Liver (tissue), 9 donors: ENCODE data around the gene KCNC4. TPM values are rescaled to one million over a fixed set of nuclear protein-coding genes. Genes with fewer than 3 reads are reported as not detected.

ENCODE experiments used
- DNase-seq: peaks from one replicate; pipeline ENCODE4 v3.0.0-alpha.2; 2017; ENCODE audit warnings: low spot score
- H3K27ac ChIP-seq, 2 donors: one replicate each; pipeline ENCODE4 v1.7.0; 2013; ENCODE audit warnings: inconsistent platforms in 2 of 2, low read length in 2 of 2, control low read depth in 1 of 2, low read depth in 1 of 2, mild to moderate bottlenecking in 1 of 2
- H3K27me3 ChIP-seq, 4 donors: one replicate each; pipeline versions ENCODE4 v1.6.1 to v1.7.0; 2013; ENCODE audit warnings: low read length in 3 of 4, inconsistent platforms in 1 of 4, mild to moderate bottlenecking in 1 of 4, moderate library complexity in 1 of 4; ENCODE audit not compliant: control insufficient read depth in 4 of 4, insufficient read depth in 4 of 4
- H3K36me3 ChIP-seq, 4 donors: one replicate each; pipeline versions ENCODE4 v1.6.1 to v1.7.0; 2013; ENCODE audit warnings: low read length in 3 of 4, mild to moderate bottlenecking in 3 of 4, low read depth in 1 of 4, moderate library complexity in 1 of 4; ENCODE audit not compliant: control insufficient read depth in 4 of 4, insufficient read depth in 3 of 4
- H3K4me1 ChIP-seq, 4 donors: one replicate each; pipeline versions ENCODE4 v1.6.1 to v1.7.0; 2013; ENCODE audit warnings: low read length in 3 of 4, mild to moderate bottlenecking in 3 of 4, moderate library complexity in 1 of 4; ENCODE audit not compliant: control insufficient read depth in 4 of 4, insufficient read depth in 4 of 4
- H3K4me3 ChIP-seq, 3 donors: one replicate each; pipeline versions ENCODE4 v1.6.1 to v1.7.0; 2013; ENCODE audit warnings: low read length in 3 of 3, control low read depth in 1 of 3, low read depth in 1 of 3, mild to moderate bottlenecking in 1 of 3
- H3K9ac ChIP-seq, 2 donors: one replicate each; pipeline ENCODE4 v1.7.0; 2013; ENCODE audit warnings: low read length in 2 of 2, mild to moderate bottlenecking in 2 of 2, moderate library complexity in 2 of 2, control low read depth in 1 of 2, low read depth in 1 of 2
- H3K9me3 ChIP-seq, 4 donors: one replicate each; pipeline versions ENCODE4 v1.6.1 to v1.7.0; 2013; ENCODE audit warnings: low read length in 3 of 4; ENCODE audit not compliant: control insufficient read depth in 4 of 4
- ATF3 ChIP-seq: IDR thresholded peaks from 2 replicates; pipeline ENCODE4 v1.6.1; 2016; ENCODE audit warnings: antibody characterized with exemption
- EGR1 ChIP-seq, 2 donors: IDR thresholded peaks; 2 replicates each; pipeline ENCODE4 v1.6.1; 2016 to 2018; ENCODE audit warnings: antibody characterized with exemption in 2 of 2, low read depth in 2 of 2
- FOXA1 ChIP-seq: IDR thresholded peaks from 2 replicates; pipeline ENCODE4 v1.6.1; 2016; ENCODE audit warnings: antibody characterized with exemption
- FOXA2 ChIP-seq: IDR thresholded peaks from 2 replicates; pipeline ENCODE4 v1.6.1; 2016; ENCODE audit warnings: antibody characterized with exemption
- GABPA ChIP-seq, 2 donors: IDR thresholded peaks in 1 of 2; conservative IDR thresholded peaks in 1 of 2; 2 replicates each; pipeline ENCODE4 v1.6.1; 2016; ENCODE audit warnings: antibody characterized with exemption in 2 of 2, mild to moderate bottlenecking in 1 of 2, moderate library complexity in 1 of 2
- HNF4A ChIP-seq, 2 donors: conservative IDR thresholded peaks; 2 replicates each; pipeline ENCODE4 v1.6.1; 2016; ENCODE audit warnings: antibody characterized with exemption in 2 of 2, mild to moderate bottlenecking in 2 of 2
- HNF4G ChIP-seq: IDR thresholded peaks from 2 replicates; pipeline ENCODE4 v1.6.1; 2016; ENCODE audit warnings: antibody characterized with exemption
- JUND ChIP-seq, 2 donors: IDR thresholded peaks; 2 replicates each; pipeline ENCODE4 v1.6.1; 2016; ENCODE audit warnings: antibody characterized with exemption in 2 of 2
- MAX ChIP-seq: IDR thresholded peaks from 2 replicates; pipeline ENCODE4 v1.6.1; 2016; ENCODE audit warnings: antibody characterized with exemption
- NR2F2 ChIP-seq: IDR thresholded peaks from 2 replicates; pipeline ENCODE4 v1.6.1; 2016; ENCODE audit warnings: antibody characterized with exemption
- RAD21 ChIP-seq, 2 donors: IDR thresholded peaks; 2 replicates each; pipeline ENCODE4 v1.6.1; 2016; ENCODE audit warnings: antibody characterized with exemption in 2 of 2, mild to moderate bottlenecking in 2 of 2
- RXRA ChIP-seq, 2 donors: IDR thresholded peaks; 2 replicates each; pipeline ENCODE4 v1.6.1; 2017 to 2018; ENCODE audit warnings: antibody characterized with exemption in 2 of 2, mild to moderate bottlenecking in 1 of 2
- SP1 ChIP-seq: IDR thresholded peaks from 2 replicates; pipeline ENCODE4 v1.6.1; 2018; ENCODE audit warnings: antibody characterized with exemption, mild to moderate bottlenecking
- TAF1 ChIP-seq: conservative IDR thresholded peaks from 2 replicates; pipeline ENCODE4 v1.6.1; 2016; ENCODE audit warnings: antibody characterized with exemption, mild to moderate bottlenecking
- YY1 ChIP-seq: IDR thresholded peaks from 2 replicates; pipeline ENCODE4 v1.6.1; 2016; ENCODE audit warnings: antibody characterized with exemption, mild to moderate bottlenecking
- ZBTB33 ChIP-seq: IDR thresholded peaks from 2 replicates; pipeline ENCODE4 v1.6.1; 2016; ENCODE audit warnings: antibody characterized with exemption
- WGBS: extraction: QIAGEN DNeasy Blood & Tissue Kit; methylation state at CpG from one replicate; pipeline ENCODE4 v1.1.7; 2013; 5-methylcytosine and 5-hydroxymethylcytosine counted together
- polyA plus RNA-seq, 2 donors: library from polyadenylated mRNA; stranded (reverse) in 1 of 2; unstranded in 1 of 2; fragments of 200-250 nt in 1 of 2; fragments of >200 nt in 1 of 2; fragmentation: Nextera tagmentation in 1 of 2; extraction: Ambion mirVana in 1 of 2; gene quantifications; one replicate each; pipeline versions ENCODE4 v1.2.1 to v1.2.3, GENCODE V29; 2013 to 2015
- total RNA-seq, 2 donors: library from RNA; depleted of rRNA; stranded (reverse); fragments of >200 nt; gene quantifications; one replicate each; pipeline ENCODE4 v1.2.3, GENCODE V29; 2014
- TF ChIP-seq, protein P1 (sequence below): fragments of 150-350 bp; IDR thresholded peaks from 2 replicates; pipeline ENCODE4 v1.5.1; 2017; ENCODE audit warnings: improper control_type of control experiment, low read depth, low read length; ENCODE audit not compliant: missing input control
- TF ChIP-seq, protein P2 (sequence below): IDR thresholded peaks from 2 replicates; pipeline ENCODE4 v1.6.1; 2016; ENCODE audit warnings: antibody characterized with exemption, mild to moderate bottlenecking
- donor health status: healthy.
- donor health status: healthy.
- donor health status: healthy.
- donor health status: healthy.
- donor health status: healthy.

The KCNC4 gene
- total and polyA plus RNA-seq, 4 donors, result 0.46 to 2.5 (median 1.5) TPM

DNA sequence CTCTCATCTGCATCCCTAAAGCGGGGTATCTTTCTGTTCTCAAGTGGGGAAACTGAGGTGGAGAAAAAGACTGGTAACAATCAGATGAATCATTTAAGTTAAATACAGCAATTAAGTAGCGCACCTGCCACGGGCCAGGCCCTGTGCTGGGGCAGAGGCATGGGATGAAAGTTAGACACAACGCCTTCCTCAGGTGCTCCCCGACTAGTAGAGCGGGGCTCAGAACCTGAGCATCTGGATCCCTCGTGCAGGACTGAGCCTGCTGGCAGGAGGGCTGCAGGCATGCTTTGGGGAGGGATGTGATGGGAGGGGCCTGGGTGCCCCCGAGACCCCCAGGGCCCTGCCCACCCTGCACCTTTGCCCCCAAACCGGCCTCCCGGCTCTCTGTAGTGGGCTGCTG lies 14.9 kb upstream of the KCNC4 start:
- no peaks in the 10 kb centered on the region for H3K36me3 ChIP-seq
- no peak for DNase-seq
- no peaks in the 10 kb centered on the region for H3K27me3 ChIP-seq
- H3K4me1 ChIP-seq, result peaks cover 0 to 4% (median 3%) of the 10 kb centered on the region in 4 donors
- H3K4me3 ChIP-seq, result no peak overlapping the region
- TF ChIP-seq SP1 (no peak), MAX (no peak), YY1 (no peak), HNF4G (no peak), RAD21 (IDR thresholded peaks at IDR 0.05) (no peak), TAF1 (no peak), RXRA (IDR thresholded peaks at IDR 0.05) (no peak), JUND (IDR thresholded peaks at IDR 0.05) (no peak), GABPA (IDR thresholded peaks at IDR 0.05 in 1 of 2, conservative IDR thresholded peaks at IDR 0.05 in 1 of 2) (no peak), NR2F2 (no peak), FOXA2 (no peak), FOXA1 (no peak), ZBTB33 (no peak), EGR1 (IDR thresholded peaks at IDR 0.05; ENCODE audit: low read depth in 2 of 2) (no peak), ATF3 (no peak), HNF4A (conservative IDR thresholded peaks at IDR 0.05) (no peak)
- TF ChIP-seq, protein P1, sequence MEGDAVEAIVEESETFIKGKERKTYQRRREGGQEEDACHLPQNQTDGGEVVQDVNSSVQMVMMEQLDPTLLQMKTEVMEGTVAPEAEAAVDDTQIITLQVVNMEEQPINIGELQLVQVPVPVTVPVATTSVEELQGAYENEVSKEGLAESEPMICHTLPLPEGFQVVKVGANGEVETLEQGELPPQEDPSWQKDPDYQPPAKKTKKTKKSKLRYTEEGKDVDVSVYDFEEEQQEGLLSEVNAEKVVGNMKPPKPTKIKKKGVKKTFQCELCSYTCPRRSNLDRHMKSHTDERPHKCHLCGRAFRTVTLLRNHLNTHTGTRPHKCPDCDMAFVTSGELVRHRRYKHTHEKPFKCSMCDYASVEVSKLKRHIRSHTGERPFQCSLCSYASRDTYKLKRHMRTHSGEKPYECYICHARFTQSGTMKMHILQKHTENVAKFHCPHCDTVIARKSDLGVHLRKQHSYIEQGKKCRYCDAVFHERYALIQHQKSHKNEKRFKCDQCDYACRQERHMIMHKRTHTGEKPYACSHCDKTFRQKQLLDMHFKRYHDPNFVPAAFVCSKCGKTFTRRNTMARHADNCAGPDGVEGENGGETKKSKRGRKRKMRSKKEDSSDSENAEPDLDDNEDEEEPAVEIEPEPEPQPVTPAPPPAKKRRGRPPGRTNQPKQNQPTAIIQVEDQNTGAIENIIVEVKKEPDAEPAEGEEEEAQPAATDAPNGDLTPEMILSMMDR, result no peak
- TF ChIP-seq, protein P2, sequence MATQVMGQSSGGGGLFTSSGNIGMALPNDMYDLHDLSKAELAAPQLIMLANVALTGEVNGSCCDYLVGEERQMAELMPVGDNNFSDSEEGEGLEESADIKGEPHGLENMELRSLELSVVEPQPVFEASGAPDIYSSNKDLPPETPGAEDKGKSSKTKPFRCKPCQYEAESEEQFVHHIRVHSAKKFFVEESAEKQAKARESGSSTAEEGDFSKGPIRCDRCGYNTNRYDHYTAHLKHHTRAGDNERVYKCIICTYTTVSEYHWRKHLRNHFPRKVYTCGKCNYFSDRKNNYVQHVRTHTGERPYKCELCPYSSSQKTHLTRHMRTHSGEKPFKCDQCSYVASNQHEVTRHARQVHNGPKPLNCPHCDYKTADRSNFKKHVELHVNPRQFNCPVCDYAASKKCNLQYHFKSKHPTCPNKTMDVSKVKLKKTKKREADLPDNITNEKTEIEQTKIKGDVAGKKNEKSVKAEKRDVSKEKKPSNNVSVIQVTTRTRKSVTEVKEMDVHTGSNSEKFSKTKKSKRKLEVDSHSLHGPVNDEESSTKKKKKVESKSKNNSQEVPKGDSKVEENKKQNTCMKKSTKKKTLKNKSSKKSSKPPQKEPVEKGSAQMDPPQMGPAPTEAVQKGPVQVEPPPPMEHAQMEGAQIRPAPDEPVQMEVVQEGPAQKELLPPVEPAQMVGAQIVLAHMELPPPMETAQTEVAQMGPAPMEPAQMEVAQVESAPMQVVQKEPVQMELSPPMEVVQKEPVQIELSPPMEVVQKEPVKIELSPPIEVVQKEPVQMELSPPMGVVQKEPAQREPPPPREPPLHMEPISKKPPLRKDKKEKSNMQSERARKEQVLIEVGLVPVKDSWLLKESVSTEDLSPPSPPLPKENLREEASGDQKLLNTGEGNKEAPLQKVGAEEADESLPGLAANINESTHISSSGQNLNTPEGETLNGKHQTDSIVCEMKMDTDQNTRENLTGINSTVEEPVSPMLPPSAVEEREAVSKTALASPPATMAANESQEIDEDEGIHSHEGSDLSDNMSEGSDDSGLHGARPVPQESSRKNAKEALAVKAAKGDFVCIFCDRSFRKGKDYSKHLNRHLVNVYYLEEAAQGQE, result no peak
- no peaks in the 10 kb centered on the region for H3K9me3 ChIP-seq
- H3K9ac ChIP-seq, result no peak overlapping the region
- WGBS, result 92% methylated on average over 10 of the region's 10 CpGs
- H3K27ac ChIP-seq, result no peak overlapping the region
